PC-3 (cell line): Measurements from ENCODE around the gene SBK1.
"Not testable (repeated sequence)": the region's sequence is repeated elsewhere in the genome, so short reads cannot be mapped to it uniquely, and the experiment has no call there.

Experiments used
- EZH2 ChIP-seq: fragments of 300-600 bp; sonication (generic); IDR thresholded peaks from one replicate; pipeline ENCODE4 v1.6.1; 2017; ENCODE audit warnings: antibody characterized with exemption, mild to moderate bottlenecking, low read length; ENCODE audit not compliant: unreplicated experiment
- EZH2phosphoT487 ChIP-seq: fragments of 300-600 bp; sonication (generic); IDR thresholded peaks from 2 replicates; pipeline ENCODE4 v1.6.1; 2018; ENCODE audit warnings: mild to moderate bottlenecking, antibody characterized with exemption, low read length, borderline replicate concordance
- TF ChIP-seq, protein P1 (sequence below): fragments of 300-600 bp; sonication (generic); conservative IDR thresholded peaks from 2 replicates; pipeline ENCODE4 v1.5.1; 2017; ENCODE audit warnings: antibody characterized with exemption, low read depth, mild to moderate bottlenecking, low read length

DNA sequence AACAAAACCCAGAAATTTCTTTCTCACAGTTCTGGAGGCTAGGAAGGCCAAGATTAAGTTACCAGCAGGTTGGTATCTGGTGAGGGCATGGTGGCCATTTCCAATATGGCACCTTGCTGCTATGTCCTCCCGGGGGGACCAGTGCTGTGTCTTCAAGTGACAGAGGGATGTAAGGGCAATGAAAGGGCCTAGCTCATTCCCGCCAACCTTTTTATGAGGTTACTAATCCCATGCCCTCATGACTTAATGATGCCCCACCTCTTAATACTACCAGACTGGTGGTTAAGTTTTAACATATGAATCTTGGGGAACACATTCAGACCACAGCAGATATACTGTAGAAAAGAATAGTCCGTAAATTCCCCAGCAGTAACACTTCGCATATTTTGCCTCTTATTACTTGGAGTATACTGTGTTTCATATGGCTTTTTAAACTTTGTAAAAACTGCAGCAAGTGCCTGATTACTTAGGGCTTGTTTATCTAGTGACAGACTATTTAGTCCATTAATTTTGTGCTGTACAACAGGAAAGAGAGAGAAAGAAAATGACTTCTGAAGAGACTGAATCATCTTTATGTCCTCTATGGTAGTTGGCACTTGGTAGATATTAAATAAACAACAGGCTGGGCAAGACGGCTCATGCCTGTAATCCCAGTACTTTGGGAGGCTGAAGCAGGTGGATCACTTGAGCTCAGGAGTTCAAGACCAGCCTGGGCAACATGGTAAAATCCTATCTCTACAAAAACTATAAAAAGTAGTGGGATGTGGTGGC lies 44.8 kb downstream of the SBK1 start:
- TF ChIP-seq, protein P1, sequence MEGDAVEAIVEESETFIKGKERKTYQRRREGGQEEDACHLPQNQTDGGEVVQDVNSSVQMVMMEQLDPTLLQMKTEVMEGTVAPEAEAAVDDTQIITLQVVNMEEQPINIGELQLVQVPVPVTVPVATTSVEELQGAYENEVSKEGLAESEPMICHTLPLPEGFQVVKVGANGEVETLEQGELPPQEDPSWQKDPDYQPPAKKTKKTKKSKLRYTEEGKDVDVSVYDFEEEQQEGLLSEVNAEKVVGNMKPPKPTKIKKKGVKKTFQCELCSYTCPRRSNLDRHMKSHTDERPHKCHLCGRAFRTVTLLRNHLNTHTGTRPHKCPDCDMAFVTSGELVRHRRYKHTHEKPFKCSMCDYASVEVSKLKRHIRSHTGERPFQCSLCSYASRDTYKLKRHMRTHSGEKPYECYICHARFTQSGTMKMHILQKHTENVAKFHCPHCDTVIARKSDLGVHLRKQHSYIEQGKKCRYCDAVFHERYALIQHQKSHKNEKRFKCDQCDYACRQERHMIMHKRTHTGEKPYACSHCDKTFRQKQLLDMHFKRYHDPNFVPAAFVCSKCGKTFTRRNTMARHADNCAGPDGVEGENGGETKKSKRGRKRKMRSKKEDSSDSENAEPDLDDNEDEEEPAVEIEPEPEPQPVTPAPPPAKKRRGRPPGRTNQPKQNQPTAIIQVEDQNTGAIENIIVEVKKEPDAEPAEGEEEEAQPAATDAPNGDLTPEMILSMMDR = not testable (repeated sequence)
- TF ChIP-seq EZH2, EZH2phosphoT487: not testable (repeated sequence)
